ENCODE measurements around the gene AOC2. TPM values are rescaled to one million over a fixed set of nuclear protein-coding genes. Genes with fewer than 3 reads are reported as not detected.

Gene AOC2
- total and polyA plus RNA-seq, 2 of the 13 experiments (the other 11 are each of a cell fraction or from before 2014, with no cell fraction given) = 1.2 to 3.3 TPM

DNA sequence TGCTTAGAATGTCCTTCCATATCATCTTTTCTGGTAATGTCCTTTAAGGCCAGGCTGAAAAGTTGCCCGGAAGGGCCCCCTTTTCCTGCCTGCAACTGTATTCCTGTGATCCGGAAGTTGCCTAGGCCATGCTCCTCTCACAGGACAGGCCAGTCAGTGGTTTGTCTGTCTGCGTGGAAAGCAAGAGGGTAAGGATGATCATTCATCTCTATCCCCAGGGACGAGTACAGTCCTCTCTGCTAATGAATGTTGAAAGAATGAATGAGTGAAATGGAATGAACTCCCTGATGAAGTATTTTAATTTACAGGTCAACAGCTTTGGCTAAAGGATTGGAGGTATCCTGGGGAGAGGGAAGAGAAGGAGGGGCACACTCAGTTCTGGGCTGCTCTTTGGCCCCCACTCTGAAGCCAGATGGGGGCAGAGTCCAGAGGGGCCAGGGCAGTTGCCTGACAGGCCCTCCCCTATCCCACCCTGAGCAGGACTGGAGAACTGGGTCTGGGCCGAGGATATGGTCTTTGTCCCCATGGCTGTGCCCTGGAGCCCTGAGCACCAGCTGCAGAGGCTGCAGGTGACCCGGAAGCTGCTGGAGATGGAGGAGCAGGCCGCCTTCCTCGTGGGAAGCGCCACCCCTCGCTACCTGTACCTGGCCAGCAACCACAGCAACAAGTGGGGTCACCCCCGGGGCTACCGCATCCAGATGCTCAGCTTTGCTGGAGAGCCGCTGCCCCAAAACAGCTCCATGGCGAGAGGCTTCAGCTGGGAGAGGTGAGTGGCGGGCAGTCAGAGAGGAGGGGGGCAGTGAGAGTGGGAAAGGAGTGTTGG is 9.8 kb downstream of the AOC2 start (continued):
- TF ChIP-seq, protein P1, sequence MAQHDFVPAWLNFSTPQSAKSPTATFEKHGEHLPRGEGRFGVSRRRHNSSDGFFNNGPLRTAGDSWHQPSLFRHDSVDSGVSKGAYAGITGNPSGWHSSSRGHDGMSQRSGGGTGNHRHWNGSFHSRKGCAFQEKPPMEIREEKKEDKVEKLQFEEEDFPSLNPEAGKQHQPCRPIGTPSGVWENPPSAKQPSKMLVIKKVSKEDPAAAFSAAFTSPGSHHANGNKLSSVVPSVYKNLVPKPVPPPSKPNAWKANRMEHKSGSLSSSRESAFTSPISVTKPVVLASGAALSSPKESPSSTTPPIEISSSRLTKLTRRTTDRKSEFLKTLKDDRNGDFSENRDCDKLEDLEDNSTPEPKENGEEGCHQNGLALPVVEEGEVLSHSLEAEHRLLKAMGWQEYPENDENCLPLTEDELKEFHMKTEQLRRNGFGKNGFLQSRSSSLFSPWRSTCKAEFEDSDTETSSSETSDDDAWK (CRISPR knock-in tag; IDR thresholded peaks at IDR 0.05) = no peak
- TF ChIP-seq, protein P2, sequence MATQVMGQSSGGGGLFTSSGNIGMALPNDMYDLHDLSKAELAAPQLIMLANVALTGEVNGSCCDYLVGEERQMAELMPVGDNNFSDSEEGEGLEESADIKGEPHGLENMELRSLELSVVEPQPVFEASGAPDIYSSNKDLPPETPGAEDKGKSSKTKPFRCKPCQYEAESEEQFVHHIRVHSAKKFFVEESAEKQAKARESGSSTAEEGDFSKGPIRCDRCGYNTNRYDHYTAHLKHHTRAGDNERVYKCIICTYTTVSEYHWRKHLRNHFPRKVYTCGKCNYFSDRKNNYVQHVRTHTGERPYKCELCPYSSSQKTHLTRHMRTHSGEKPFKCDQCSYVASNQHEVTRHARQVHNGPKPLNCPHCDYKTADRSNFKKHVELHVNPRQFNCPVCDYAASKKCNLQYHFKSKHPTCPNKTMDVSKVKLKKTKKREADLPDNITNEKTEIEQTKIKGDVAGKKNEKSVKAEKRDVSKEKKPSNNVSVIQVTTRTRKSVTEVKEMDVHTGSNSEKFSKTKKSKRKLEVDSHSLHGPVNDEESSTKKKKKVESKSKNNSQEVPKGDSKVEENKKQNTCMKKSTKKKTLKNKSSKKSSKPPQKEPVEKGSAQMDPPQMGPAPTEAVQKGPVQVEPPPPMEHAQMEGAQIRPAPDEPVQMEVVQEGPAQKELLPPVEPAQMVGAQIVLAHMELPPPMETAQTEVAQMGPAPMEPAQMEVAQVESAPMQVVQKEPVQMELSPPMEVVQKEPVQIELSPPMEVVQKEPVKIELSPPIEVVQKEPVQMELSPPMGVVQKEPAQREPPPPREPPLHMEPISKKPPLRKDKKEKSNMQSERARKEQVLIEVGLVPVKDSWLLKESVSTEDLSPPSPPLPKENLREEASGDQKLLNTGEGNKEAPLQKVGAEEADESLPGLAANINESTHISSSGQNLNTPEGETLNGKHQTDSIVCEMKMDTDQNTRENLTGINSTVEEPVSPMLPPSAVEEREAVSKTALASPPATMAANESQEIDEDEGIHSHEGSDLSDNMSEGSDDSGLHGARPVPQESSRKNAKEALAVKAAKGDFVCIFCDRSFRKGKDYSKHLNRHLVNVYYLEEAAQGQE (IDR thresholded peaks at IDR 0.05; ENCODE audit: borderline replicate concordance in 1 of 2, low read depth in 1 of 2, low read length in 2 of 2) = peak in 1 of 2 experiments; percentile 19; a peak in 1 of 4 replicates
- peak; percentile 96 for TF ChIP-seq HDAC1 (CRISPR knock-in tag; IDR thresholded peaks at IDR 0.05)
- no peak for TF ChIP-seq SP1 (IDR thresholded peaks at IDR 0.05)
- no peak for TF ChIP-seq SP1 (CRISPR knock-in tag; IDR thresholded peaks at IDR 0.05)
- TF ChIP-seq ZNF282 (IDR thresholded peaks at IDR 0.05; ENCODE audit: partially characterized antibody) = no peak
- TF ChIP-seq SOX13 (IDR thresholded peaks at IDR 0.05) = no peak
- TF ChIP-seq SOX13 (CRISPR knock-in tag; conservative IDR thresholded peaks at IDR 0.05 in 1 of 2, IDR thresholded peaks at IDR 0.05 in 1 of 2) = peak in 1 of 2 experiments; percentile 57; a peak in 1 of 4 replicates
- no peak for TF ChIP-seq ZNF747 (CRISPR knock-in tag; IDR thresholded peaks at IDR 0.05; ENCODE audit: borderline replicate concordance)
- TF ChIP-seq, protein P3, sequence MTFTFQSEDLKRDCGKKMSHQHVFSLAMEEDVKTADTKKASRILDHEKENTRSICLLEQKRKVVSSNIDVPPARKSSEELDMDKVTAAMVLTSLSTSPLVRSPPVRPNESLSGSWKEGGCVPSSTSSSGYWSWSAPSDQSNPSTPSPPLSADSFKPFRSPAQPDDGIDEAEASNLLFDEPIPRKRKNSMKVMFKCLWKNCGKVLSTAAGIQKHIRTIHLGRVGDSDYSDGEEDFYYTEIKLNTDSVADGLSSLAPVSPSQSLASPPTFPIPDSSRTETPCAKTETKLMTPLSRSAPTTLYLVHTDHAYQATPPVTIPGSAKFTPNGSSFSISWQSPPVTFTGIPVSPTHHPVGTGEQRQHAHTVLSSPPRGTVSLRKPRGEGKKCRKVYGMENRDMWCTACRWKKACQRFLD (CRISPR knock-in tag; IDR thresholded peaks at IDR 0.05; ENCODE audit: borderline replicate concordance) = no peak
- peak; percentile 3; the same call in 1 of the 3 replicates for TF ChIP-seq MXI1 (IDR thresholded peaks at IDR 0.05; ENCODE audit: borderline replicate concordance, low read depth, low read length)
- TF ChIP-seq MEF2D (CRISPR knock-in tag; IDR thresholded peaks at IDR 0.05) = 0 out of 2 replicates have a peak, but pooled peaks have one; percentile 15
- 0 out of 2 replicates have a peak, but pooled peaks have one; percentile 58 for TF ChIP-seq ZNF569 (CRISPR knock-in tag; IDR thresholded peaks at IDR 0.05; ENCODE audit: borderline replicate concordance)
- TF ChIP-seq ZNF33A (CRISPR knock-in tag; IDR thresholded peaks at IDR 0.05; ENCODE audit: borderline replicate concordance) = no peak
- TF ChIP-seq, protein P4, sequence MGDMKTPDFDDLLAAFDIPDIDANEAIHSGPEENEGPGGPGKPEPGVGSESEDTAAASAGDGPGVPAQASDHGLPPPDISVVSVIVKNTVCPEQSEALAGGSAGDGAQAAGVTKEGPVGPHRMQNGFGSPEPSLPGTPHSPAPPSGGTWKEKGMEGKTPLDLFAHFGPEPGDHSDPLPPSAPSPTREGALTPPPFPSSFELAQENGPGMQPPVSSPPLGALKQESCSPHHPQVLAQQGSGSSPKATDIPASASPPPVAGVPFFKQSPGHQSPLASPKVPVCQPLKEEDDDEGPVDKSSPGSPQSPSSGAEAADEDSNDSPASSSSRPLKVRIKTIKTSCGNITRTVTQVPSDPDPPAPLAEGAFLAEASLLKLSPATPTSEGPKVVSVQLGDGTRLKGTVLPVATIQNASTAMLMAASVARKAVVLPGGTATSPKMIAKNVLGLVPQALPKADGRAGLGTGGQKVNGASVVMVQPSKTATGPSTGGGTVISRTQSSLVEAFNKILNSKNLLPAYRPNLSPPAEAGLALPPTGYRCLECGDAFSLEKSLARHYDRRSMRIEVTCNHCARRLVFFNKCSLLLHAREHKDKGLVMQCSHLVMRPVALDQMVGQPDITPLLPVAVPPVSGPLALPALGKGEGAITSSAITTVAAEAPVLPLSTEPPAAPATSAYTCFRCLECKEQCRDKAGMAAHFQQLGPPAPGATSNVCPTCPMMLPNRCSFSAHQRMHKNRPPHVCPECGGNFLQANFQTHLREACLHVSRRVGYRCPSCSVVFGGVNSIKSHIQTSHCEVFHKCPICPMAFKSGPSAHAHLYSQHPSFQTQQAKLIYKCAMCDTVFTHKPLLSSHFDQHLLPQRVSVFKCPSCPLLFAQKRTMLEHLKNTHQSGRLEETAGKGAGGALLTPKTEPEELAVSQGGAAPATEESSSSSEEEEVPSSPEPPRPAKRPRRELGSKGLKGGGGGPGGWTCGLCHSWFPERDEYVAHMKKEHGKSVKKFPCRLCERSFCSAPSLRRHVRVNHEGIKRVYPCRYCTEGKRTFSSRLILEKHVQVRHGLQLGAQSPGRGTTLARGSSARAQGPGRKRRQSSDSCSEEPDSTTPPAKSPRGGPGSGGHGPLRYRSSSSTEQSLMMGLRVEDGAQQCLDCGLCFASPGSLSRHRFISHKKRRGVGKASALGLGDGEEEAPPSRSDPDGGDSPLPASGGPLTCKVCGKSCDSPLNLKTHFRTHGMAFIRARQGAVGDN (CRISPR knock-in tag; IDR thresholded peaks at IDR 0.05) = peak; percentile 98
- no peak for TF ChIP-seq JARID2 (CRISPR knock-in tag; IDR thresholded peaks at IDR 0.05; ENCODE audit: insufficient replicate concordance)
- no peak for TF ChIP-seq ZNF124 (CRISPR knock-in tag; IDR thresholded peaks at IDR 0.05)

Measured in HepG2 (cell line).